MCF 10A (cell line): ENCODE results near the gene SIVA1. TPM values are rescaled to one million over a fixed set of nuclear protein-coding genes. Genes with fewer than 3 reads are reported as not detected.

Source experiments
- BruUV-seq: library from RNA; stranded (reverse); fragments of 400-500 nt; replicated peaks from 2 replicates; lab custom pipeline; 2021; lab: Mats Ljungman, UMichigan
- CTCF ChIA-PET: fragments of 300-600 bp; sonication (Branson Sonifier 250); formaldehyde crosslinking; extraction: SDS; loops from one replicate; lab custom pipeline; 2021; ENCODE audit warnings: antibody characterized with exemption, inconsistent platforms; lab: Yijun Ruan, JAX
- POLR2A ChIA-PET: fragments of 300-600, 350-650 bp; sonication (Branson Sonifier 250); formaldehyde crosslinking; extraction: SDS; loops from one replicate; lab custom pipeline; 2020; ENCODE audit warnings: antibody characterized with exemption, inconsistent platforms; lab: Yijun Ruan, JAX
- DNase-seq: peaks from one replicate; pipeline ENCODE4 v3.0.0-alpha.2; 2018; ENCODE audit not compliant: unreplicated experiment
- H3K27ac Mint-ChIP-seq: one replicate; pipeline ENCODE4 v1.8.0; 2022; ENCODE audit warnings: mild to moderate bottlenecking, low read depth, mixed read lengths; ENCODE audit not compliant: unreplicated experiment
- H3K27me3 Mint-ChIP-seq: one replicate; pipeline ENCODE4 v1.8.0; 2022; ENCODE audit warnings: mixed read lengths; ENCODE audit not compliant: insufficient read depth, unreplicated experiment
- H3K36me3 Mint-ChIP-seq: one replicate; pipeline ENCODE4 v1.8.0; 2022; ENCODE audit warnings: mild to moderate bottlenecking, moderate library complexity, mixed read lengths; ENCODE audit not compliant: insufficient read depth, unreplicated experiment
- H3K4me1 Mint-ChIP-seq: one replicate; pipeline ENCODE4 v1.8.0; 2022; ENCODE audit warnings: mixed read lengths; ENCODE audit not compliant: insufficient read depth, unreplicated experiment
- H3K4me3 Mint-ChIP-seq: one replicate; pipeline ENCODE4 v1.8.0; 2022; ENCODE audit warnings: mild to moderate bottlenecking, moderate library complexity, mixed read lengths; ENCODE audit not compliant: unreplicated experiment
- H3K9me3 Mint-ChIP-seq: one replicate; pipeline ENCODE4 v1.8.0; 2022; ENCODE audit warnings: mixed read lengths; ENCODE audit not compliant: unreplicated experiment
- CTCF ChIP-seq: fragments of 200-600 bp; IDR thresholded peaks from one replicate; pipeline ENCODE4 v1.8.0; 2022; ENCODE audit warnings: antibody characterized with exemption, mild to moderate bottlenecking; ENCODE audit not compliant: unreplicated experiment
- intact Hi-C: fragments of 100-400 bp; cut with micrococcal nuclease; formaldehyde crosslinking; loops from 2 replicates; pipeline ENCODE4 v1.14.1; 2022
- total RNA-seq: library from RNA; stranded (reverse); gene quantifications from 2 replicates; pipeline ENCODE4 v1.2.3, GENCODE V29; 2022

The SIVA1 gene
- total RNA-seq, 1 experiment from 2014 or later, result 63.3 TPM

- H3K9me3 Mint-ChIP-seq, result peaks cover 8% of the 10 kb centered on the region
- no peaks in the 10 kb centered on the region for H3K36me3 Mint-ChIP-seq
- BruUV-seq, result no TSS peak
- H3K4me1 Mint-ChIP-seq, result no peaks in the 10 kb centered on the region
- H3K27me3 Mint-ChIP-seq, result no peaks in the 10 kb centered on the region
- H3K4me3 Mint-ChIP-seq, result no peak overlapping the region
- intact Hi-C loops, result no loop called here
- TF ChIP-seq CTCF, result no peak
- no peak for DNase-seq
- ChIA-PET POLR2A (no interaction called here), CTCF (no interaction called here)
- no peak overlapping the region for H3K27ac Mint-ChIP-seq
Observed at GRCh38 chr14:104805941-104806624, 53.1 kb downstream of the SIVA1 start.

GRCh38 chr14:104806625-104807465 lies 53.9 kb downstream of the SIVA1 start:
- H3K4me3 Mint-ChIP-seq, result no peak overlapping the region
- intact Hi-C loops, result no loop called here
- BruUV-seq, result no TSS peak
- no peaks in the 10 kb centered on the region for H3K27me3 Mint-ChIP-seq
- ChIA-PET POLR2A (no interaction called here), CTCF (no interaction called here)
- H3K4me1 Mint-ChIP-seq, result no peaks in the 10 kb centered on the region
- H3K27ac Mint-ChIP-seq, result no peak overlapping the region
- peaks cover 8% of the 10 kb centered on the region for H3K9me3 Mint-ChIP-seq
- TF ChIP-seq CTCF, result no peak
- H3K36me3 Mint-ChIP-seq, result peaks cover 4% of the 10 kb centered on the region
- no peak for DNase-seq

- no TSS peak for BruUV-seq
- H3K4me1 Mint-ChIP-seq, result no peaks in the 10 kb centered on the region
- POLR2A ChIA-PET, result no interaction called here
Observed at GRCh38 chr14:104808456-104808855, 55.5 kb downstream of the SIVA1 start.

More at GRCh38 chr14:104808456-104808855, 55.5 kb downstream of the SIVA1 start:
- no peak for DNase-seq
- TF ChIP-seq CTCF, result no peak
- H3K9me3 Mint-ChIP-seq, result peaks cover 8% of the 10 kb centered on the region
- H3K36me3 Mint-ChIP-seq, result peaks cover 12% of the 10 kb centered on the region
- no peaks in the 10 kb centered on the region for H3K27me3 Mint-ChIP-seq
- CTCF ChIA-PET, result interaction anchor here (0.7 kb wide), 1 partner anchor 514 kb away, joined by 3 read pairs; no protein-coding TSS in a partner anchor
- intact Hi-C loops, result no loop called here
- H3K27ac Mint-ChIP-seq, result no peak overlapping the region
- H3K4me3 Mint-ChIP-seq, result no peak overlapping the region

Other genes starting within 250 kb of the SIVA1 start
- gene C14orf180, start 173.4 kb upstream of the SIVA1 start, total RNA-seq, result not detected in 2 replicates
- gene TMEM179, start 148.4 kb upstream of the SIVA1 start, total RNA-seq, result not detected in 2 replicates
- 91.6 and 102 TPM in 2 replicates for gene INF2, start 63.5 kb upstream of the SIVA1 start, total RNA-seq
- gene ADSS1, start 28.9 kb upstream of the SIVA1 start, total RNA-seq, result 2.9 and 5.2 TPM in 2 replicates
- 83.3 and 96.3 TPM in 2 replicates for gene AKT1, start 42.6 kb downstream of the SIVA1 start, total RNA-seq
- 1.0 and 1.2 TPM in 2 replicates for gene ZBTB42, start 48.0 kb downstream of the SIVA1 start, total RNA-seq
- gene CEP170B, start 112.1 kb downstream of the SIVA1 start, total RNA-seq, result 61.8 and 77.4 TPM in 2 replicates
- not detected in 2 replicates for gene PLD4, start 171.7 kb downstream of the SIVA1 start, total RNA-seq
- 218 and 286 TPM in 2 replicates for gene AHNAK2, start 225.2 kb downstream of the SIVA1 start, total RNA-seq
- gene CLBA1, start 232.6 kb downstream of the SIVA1 start, total RNA-seq, result 20.3 and 24.3 TPM in 2 replicates